Lung (tissue), 12 donors: Measurements from ENCODE around the gene TCTN2. TPM values are rescaled to one million over a fixed set of nuclear protein-coding genes. Genes with fewer than 3 reads are reported as not detected.

Experiments used
- ATAC-seq: fragments of 200-7000 bp; cut with Tn5 transposase; one replicate; pipeline ENCODE4 v1.9.1; 2020; ENCODE audit warnings: moderate number of reproducible peaks; ENCODE audit not compliant: insufficient read depth, low FRiP score
- DNase-seq, 3 donors: peaks; one replicate each; pipeline ENCODE4 v3.0.0-alpha.2; 2013 to 2017
- H3K27ac ChIP-seq, 2 donors: one replicate each; pipeline ENCODE4 v1.5.1; 2013; ENCODE audit warnings: mild to moderate bottlenecking in 2 of 2, moderate library complexity in 2 of 2, control low read depth in 1 of 2, inconsistent platforms in 1 of 2, low read depth in 1 of 2, low read length in 1 of 2
- H3K27me3 ChIP-seq, 3 donors: one replicate each; pipeline ENCODE4 v1.5.1; 2013; ENCODE audit warnings: low read length in 2 of 3; ENCODE audit not compliant: control insufficient read depth in 3 of 3, insufficient read depth in 3 of 3
- H3K36me3 ChIP-seq, 4 donors: one replicate each; pipeline ENCODE4 v1.5.1; 2013; ENCODE audit warnings: low read length in 4 of 4, mild to moderate bottlenecking in 1 of 4, moderate library complexity in 1 of 4; ENCODE audit not compliant: control insufficient read depth in 4 of 4, insufficient read depth in 4 of 4
- H3K4me1 ChIP-seq, 5 donors: one replicate each; pipeline ENCODE4 v1.5.1; 2013; ENCODE audit warnings: low read length in 5 of 5, mild to moderate bottlenecking in 2 of 5, moderate library complexity in 1 of 5; ENCODE audit not compliant: control insufficient read depth in 5 of 5, insufficient read depth in 5 of 5
- H3K4me3 ChIP-seq: one replicate; pipeline ENCODE4 v1.5.1; 2013; ENCODE audit warnings: mild to moderate bottlenecking, control low read depth, moderate library complexity
- H3K9ac ChIP-seq, 2 donors: one replicate each; pipeline ENCODE4 v1.5.1; 2013; ENCODE audit warnings: low read length in 2 of 2, control low read depth in 1 of 2; ENCODE audit not compliant: insufficient read depth in 1 of 2
- H3K9me3 ChIP-seq, 4 donors: one replicate each; pipeline ENCODE4 v1.5.1; 2013; ENCODE audit warnings: low read length in 3 of 4, mild to moderate bottlenecking in 1 of 4, moderate library complexity in 1 of 4; ENCODE audit not compliant: control insufficient read depth in 4 of 4, insufficient read depth in 3 of 4
- WGBS, 2 donors: extraction: QIAGEN DNeasy Blood & Tissue Kit; methylation state at CpG; one replicate each; pipeline ENCODE4 v1.1.7; 2013; 5-methylcytosine and 5-hydroxymethylcytosine counted together
- polyA plus RNA-seq, 2 donors: library from polyadenylated mRNA; stranded (reverse); fragments of 200-250 nt; gene quantifications; one replicate each; pipeline ENCODE4 v1.2.1, GENCODE V29; 2013
- total RNA-seq, 2 donors: library from RNA; depleted of rRNA in 1 of 2; stranded (reverse); fragments of >200 nt in 1 of 2; gene quantifications; one replicate each; pipeline ENCODE4 v1.2.1, GENCODE V29; 2014 to 2021
- TF ChIP-seq, protein P1 (sequence below): IDR thresholded peaks from 2 replicates; pipeline ENCODE4 v1.5.1; 2012; ENCODE audit warnings: mild to moderate bottlenecking; ENCODE audit errors: control extremely low read depth, extremely low read depth
- donor health status: control.
- donor health status: control.
- donor health status: Bipolar disorder and iron deficiency.
- donor health status: healthy.
- donor health status: DM: yes; HTN: yes; CAD: no.

TCTN2 gene
- total and polyA plus RNA-seq, 4 donors: 5.2 to 28.2 (median 14.2) TPM

DNA sequence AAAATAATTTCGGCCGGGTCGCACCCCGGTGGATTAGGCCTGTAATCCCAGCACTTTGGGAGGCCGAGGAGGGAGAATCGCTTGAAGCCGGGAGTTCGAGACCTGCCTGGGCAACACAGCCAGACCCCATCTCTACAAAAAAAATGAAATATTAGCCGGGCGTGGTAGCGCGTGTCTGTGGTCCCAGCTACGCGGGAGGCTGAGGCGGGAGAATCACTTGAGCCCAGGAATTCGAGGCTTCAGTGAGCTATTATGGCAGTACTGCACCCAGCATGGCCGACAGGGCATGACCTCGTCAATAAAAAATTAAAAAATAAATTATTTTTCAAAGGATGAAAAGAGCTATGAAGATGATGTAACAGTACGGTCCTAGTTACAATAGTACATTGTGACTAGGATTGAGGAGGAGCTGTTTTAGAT, 36.8 kb upstream of the TCTN2 start:
- H3K27ac ChIP-seq: peak overlapping the region; percentile 86 to 91
- TF ChIP-seq, protein P1, sequence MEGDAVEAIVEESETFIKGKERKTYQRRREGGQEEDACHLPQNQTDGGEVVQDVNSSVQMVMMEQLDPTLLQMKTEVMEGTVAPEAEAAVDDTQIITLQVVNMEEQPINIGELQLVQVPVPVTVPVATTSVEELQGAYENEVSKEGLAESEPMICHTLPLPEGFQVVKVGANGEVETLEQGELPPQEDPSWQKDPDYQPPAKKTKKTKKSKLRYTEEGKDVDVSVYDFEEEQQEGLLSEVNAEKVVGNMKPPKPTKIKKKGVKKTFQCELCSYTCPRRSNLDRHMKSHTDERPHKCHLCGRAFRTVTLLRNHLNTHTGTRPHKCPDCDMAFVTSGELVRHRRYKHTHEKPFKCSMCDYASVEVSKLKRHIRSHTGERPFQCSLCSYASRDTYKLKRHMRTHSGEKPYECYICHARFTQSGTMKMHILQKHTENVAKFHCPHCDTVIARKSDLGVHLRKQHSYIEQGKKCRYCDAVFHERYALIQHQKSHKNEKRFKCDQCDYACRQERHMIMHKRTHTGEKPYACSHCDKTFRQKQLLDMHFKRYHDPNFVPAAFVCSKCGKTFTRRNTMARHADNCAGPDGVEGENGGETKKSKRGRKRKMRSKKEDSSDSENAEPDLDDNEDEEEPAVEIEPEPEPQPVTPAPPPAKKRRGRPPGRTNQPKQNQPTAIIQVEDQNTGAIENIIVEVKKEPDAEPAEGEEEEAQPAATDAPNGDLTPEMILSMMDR: no peak
- ATAC-seq (no peak), DNase-seq (no peak)
- H3K4me3 ChIP-seq: peak overlapping the region; percentile 89
- H3K4me1 ChIP-seq: peaks cover 0 to 18% (median 4%) of the 10 kb centered on the region in 5 donors
- no peaks in the 10 kb centered on the region for H3K27me3 ChIP-seq
- H3K9me3 ChIP-seq: no peaks in the 10 kb centered on the region
- peak overlapping the region; percentile 88 to 100 for H3K9ac ChIP-seq
- 8 to 12% methylated on average over 19 of the region's 19 CpGs for WGBS, 2 donors
- peaks cover 5 to 14% (median 10%) of the 10 kb centered on the region in 4 donors for H3K36me3 ChIP-seq

DNA sequence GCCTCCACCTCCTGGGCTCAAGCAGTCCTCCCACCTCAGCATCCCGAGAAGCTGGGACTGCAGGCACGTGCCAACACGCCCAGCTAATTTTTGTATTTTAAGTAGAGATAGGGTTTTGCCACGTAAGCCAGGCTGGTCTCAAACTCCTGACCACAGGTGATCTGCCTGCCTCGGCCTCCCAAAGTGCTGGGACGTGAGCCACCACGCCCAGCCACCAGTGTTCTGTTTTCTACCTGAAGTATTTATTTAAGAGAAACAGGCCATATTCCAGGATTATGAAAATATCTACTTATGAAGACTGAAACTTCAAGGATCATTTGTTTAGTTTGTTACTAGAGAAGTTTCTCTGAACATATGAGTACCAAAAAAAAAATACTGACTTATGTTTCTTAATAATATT, 27.0 kb upstream of the TCTN2 start:
- 76 to 81% methylated on average over 7 of the region's 7 CpGs for WGBS, 2 donors
- Histone ChIP-seq H3K36me3 (peaks cover 8 to 23% (median 17%) of the 10 kb centered on the region in 4 donors), H3K27me3 (no peaks in the 10 kb centered on the region), H3K27ac (no peak overlapping the region), H3K4me1 (no peaks in the 10 kb centered on the region), H3K9ac (no peak overlapping the region), H3K9me3 (no peaks in the 10 kb centered on the region), H3K4me3 (no peak overlapping the region)
- DNase-seq: no peak
- no peak for ATAC-seq
- TF ChIP-seq, protein P1: no peak

DNA sequence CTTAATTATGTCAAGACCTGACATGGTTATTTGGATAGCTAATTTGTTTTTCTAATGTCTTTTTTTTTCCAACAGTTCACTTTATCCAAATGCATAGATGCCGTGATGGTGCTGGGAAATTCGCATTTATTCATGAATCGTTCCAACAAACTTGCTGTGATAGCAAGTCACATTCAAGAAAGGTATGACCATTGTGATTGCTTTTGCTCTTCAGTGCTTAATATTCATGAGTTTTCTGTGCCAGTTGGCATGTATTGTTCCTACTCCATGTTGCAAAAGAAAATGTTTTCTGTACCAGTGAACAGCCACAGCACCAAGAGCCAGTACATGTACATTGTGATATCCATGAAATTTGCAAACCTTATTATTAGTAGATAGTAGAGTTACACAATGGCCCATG, 25.5 kb upstream of the TCTN2 start:
- H3K4me1 ChIP-seq: no peaks in the 10 kb centered on the region
- DNase-seq: no peak
- H3K27me3 ChIP-seq: no peaks in the 10 kb centered on the region
- no peaks in the 10 kb centered on the region for H3K9me3 ChIP-seq
- no peak overlapping the region for H3K27ac ChIP-seq
- H3K36me3 ChIP-seq: peaks cover 8 to 21% (median 17%) of the 10 kb centered on the region in 4 donors
- H3K4me3 ChIP-seq: no peak overlapping the region
- WGBS, 2 donors: 98 to 100% methylated on average over 3 of the region's 3 CpGs
- TF ChIP-seq, protein P1: no peak
- no peak for ATAC-seq
- H3K9ac ChIP-seq: no peak overlapping the region

DNA sequence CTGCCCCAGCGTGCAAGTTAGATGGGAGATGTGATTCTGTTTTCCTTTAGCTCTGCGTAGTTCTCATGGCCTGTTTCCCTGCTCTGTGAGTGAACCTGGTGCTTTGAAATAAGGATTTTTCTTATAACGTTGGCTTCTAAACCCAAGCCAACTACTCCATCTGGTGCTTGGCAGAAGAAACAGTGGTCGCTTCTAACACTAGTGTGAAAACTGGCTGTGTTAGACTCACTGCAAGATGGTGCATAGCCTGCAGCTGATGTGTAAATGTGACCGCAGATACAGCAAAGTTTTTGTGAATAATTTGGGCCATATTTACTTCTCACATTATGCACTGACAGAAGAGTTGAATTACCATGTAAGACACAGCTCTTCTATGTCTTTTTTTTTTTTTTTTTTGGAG, 25.0 kb upstream of the TCTN2 start:
- Histone ChIP-seq H3K9ac (no peak overlapping the region), H3K27ac (no peak overlapping the region), H3K4me3 (no peak overlapping the region), H3K9me3 (no peaks in the 10 kb centered on the region), H3K27me3 (no peaks in the 10 kb centered on the region), H3K4me1 (no peaks in the 10 kb centered on the region), H3K36me3 (peaks cover 11 to 22% (median 17%) of the 10 kb centered on the region in 4 donors)
- TF ChIP-seq, protein P1: no peak
- no peak for DNase-seq
- WGBS, 2 donors: 88 to 96% methylated on average over 5 of the region's 5 CpGs
- no peak for ATAC-seq
